Stimulated activated CD8-positive, alpha-beta memory T cell treated with anti-CD3 and anti-CD28 coated beads, Interleukin-2, amount 100 ng/mL, for 48 hours (primary cell): ENCODE measurements around the gene AHNAK2.
"Not testable (repeated sequence)": the region's sequence is repeated elsewhere in the genome, so short reads cannot be mapped to it uniquely, and the experiment has no call there.

Experiments used
- DNase-seq, 2 donors: peaks; one replicate each; pipeline ENCODE4 v3.0.0-alpha.2; 2020; ENCODE audit warnings: low read depth in 2 of 2

AHNAK2 gene

DNA sequence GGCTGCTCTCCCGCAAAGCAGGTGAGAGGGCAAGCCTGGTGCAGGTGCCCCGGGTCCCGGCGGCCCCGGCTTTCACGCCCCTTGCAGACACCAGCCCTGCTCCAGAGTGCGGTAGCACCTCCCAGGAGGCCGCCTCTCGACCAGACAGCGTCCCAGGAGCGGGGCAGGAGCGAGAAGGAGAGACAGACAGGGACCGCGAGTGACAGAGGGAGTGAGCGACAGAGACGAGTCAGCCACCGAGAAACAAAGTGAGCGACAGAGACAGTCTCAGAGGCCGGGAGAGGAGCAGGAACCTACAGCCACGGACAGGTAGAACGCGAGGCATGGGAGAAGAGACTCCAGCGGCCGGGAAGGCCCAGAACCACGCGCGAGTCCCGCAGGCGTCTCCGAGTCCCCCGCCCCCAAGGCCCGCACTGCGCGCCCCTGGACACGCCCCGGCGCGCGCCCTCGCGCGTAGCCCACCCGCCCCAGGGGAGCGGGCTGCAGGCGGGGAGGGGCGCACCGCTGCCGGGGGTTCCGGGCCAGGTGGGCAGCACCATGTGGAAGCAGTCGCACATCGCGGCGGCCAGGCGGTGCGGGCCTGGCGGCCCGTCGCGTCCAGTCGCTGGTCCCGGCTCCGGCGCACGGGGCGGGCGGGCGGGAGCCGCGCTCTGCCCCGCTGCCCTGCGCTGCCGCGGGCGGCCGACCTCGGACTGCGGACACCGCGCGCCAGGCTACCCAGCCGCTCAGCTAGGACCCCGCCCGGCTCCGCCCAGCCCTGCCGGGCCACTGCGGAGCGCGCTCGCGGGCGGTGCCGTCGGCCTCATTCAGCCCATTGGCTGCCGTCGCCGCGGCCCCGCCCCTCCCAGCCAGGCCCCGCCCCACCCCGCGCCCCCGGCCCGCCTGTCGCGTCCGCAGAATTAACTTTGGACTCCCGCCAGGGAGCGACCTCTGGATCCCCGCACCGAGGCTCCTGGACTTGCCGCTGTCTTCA lies at the start of gene AHNAK2:
AHNAK2 (minus strand) TSS at position 694 of the 973 bp plus-strand sequence; CDS start at position 557, 137 bp downstream.
- DNase-seq: peak; percentile 33 to 47

DNA sequence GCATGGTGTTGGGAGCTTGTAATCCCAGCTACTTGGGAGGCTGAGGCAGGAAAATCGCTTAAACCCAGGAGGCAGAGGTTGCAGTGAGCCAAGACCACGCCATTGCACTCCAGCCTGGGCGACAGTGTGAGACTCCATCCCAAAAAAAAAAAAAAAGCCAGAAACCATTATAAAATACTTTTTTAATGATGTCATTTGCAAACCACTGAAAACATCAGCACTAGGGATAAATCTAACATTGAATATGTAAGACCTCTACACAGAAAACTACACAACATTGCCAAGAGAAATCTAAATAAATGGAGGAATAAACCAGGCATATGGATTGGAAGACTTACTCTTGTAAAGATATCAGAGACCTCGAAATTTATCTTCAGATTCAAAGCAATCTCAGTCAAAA lies 49.5 kb upstream of the AHNAK2 start:
- not testable (repeated sequence) for DNase-seq

DNA sequence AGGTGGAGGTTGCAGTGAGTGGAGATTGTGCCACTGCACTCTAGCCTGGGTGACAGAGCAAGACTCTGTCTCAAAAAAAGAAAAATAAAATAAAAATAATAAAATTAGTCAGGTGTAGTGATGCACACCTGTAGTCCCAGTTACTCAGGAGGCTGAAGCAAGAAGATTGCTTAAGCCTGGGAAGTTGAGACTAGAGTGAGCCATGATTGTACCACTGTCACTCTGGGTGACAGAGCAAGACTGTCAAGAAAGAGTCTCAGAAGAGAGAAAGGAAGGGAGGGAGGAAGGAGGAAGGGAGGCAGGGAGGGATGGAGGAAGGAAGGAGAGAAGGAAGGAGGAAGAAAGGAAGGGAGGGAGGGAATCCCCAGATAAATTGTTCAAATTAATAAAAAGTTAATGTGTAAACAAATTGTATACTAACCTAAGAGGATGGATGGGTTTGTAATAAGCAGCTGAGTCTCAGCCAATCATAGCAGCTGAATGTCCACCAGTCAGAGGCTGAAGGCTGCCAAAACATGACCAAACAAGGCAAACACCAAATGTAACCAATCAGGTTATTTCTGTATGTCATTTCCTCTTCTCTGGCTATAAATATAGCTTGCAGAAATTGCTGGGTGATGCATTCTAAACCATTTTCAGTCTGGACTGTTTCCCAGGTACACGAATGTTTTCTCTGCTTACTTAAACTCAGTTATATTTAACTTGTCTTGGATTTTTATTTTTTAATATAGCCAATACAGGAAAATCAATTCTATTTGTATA lies 48.8 kb upstream of the AHNAK2 start:
- DNase-seq: no peak

DNA sequence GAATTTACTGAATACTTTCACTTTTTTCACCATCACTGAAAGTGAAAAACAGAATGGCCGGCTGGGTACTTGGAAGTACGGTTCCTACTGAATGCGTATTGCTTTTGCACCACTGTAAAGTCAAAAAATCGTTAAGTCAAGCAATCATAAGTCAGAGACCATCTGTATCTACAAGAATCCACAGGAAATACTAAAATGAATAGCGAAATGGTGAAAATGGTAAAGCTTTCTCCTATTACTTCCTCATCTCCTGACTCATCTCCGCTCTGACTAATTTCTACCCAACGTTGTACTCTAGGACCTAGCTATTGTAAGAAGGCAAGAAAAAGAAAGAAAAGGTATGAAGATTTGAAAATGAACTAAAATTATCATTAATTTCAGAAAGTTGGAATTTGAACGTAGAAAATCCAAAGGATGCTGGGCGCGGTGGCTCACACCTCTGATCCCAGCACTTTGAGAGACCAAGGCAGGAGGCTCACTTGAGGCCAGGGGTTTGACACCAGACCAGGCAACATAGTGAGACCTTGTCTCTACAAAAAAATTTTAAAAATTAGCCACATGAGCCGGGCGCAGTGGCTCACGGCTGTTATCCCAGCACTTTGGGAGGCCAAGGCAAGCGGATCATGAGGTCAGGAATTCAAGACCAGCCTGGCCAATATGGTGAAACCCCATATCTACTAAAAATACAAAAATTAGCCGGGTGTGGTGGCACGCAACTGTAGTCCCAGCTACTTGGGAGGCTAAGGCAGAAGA lies 48.0 kb upstream of the AHNAK2 start:
- DNase-seq: no peak

DNA sequence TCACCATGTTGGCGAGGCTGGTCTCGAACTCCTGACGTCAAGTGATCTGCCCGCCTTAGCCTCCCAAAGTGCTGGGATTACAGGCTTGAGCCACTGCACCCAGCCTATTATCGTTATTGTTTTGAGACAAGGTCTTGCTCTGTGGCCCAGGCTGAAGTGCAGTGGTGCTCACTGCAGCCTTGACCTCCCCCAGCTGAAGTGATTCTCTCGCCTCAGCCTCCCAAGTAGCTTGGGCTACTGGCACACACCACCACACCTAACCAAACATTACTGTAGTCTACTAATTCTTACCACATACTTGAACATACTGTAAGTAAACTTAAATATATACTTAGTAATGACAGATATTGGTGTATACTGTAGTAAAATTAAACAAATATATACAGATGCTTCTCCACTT lies 47.3 kb upstream of the AHNAK2 start:
- DNase-seq: no peak

DNA sequence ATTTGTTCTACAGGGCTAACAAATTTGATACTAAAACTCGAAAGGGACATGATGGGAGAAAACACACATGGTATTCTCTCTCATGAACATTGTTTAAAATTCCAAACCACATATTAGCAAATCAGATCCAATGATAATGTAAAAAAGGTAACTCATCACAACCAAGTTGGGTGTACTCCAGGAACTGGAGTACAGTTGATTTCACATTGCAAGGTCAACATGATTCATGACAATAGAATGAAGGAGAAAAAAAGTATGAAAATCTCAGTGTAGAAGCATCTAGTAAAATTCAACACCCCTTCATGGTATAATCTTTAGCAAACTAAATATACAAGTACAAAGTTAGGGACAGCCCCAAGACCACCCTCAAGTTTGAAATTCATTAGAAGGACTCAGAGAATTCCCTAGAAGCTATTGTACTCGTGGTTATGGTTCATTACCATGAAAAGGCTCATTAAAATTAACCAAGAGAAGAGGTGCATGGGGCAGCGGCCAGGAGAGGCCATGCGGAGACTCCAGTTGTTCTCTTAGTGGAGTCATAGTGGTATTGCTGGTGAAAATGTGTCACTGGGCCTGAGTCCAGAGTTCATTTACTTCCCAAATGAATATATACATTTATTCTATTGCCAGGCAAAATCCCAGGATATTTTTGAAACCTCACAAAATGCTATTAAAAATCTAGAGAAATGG lies 45.8 kb upstream of the AHNAK2 start:
- DNase-seq: no peak

DNA sequence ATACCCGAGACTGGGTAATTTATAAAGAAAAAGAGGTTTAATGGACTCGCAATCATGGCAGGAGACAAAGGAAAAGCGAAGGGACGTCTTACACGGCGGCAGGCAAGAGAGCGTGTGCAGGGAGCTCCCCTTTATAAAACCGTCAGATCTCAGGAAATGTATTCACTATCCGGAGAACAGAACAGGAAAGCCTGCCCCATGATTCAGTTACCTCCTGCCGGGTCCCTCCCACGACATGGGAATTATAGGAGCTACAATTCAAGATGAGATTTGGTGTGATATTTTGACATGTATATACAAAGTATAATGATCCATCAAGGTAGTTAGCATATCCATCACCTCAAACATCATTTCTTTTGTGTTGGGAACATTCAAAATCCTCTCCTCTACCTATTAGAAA lies 45.0 kb upstream of the AHNAK2 start:
- DNase-seq: no peak

DNA sequence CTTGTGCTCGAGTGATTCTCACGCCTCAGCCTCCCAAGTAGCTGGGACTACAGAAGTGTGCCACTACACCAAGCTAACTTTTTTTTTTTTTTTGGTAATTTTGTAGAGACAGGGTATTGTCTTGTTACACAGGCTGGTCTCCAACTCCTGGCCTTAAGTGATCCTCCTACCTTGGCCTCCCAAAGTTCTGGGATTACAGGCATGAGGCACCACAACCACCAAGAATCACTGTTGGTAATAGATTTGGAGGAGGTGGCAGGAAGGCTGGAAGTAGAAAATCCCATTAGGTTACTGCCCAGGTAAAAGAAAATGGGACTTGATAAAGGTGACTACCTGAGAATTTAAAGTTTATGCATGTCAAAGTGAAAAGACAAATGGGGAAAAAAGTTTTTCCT lies 44.1 kb upstream of the AHNAK2 start:
- no peak for DNase-seq

DNA sequence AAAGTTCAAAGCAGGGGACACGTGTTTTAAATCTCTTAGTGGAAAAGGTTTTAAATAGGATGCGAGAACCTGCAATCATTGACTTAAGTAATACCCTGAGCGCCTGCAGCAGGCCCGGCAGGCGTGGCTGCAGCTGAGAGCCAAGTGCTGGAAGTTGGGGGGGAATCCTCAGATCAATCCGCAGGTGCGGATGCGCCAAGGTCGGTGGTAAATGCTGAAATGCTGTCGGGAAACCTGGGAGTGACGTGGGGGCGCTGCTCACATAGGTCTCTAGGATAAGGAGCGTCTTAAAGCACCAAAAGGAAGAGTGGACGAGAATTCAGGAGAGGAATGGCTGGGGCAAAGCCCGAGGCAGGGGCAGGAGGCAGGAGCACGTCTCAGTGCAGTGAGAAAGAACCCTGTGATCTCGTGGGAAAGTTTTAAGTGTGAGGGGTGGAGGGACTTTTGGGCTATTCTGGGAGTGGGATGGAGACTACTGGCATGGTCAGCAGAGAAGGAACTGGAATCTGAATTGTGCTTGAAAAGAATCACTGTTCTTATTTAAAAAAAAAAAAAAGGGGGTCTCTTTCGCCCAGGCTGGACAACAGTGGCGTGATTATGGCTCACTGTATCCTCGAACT lies 43.6 kb upstream of the AHNAK2 start:
- DNase-seq: peak in 1 of 2 donors; percentile 17

DNA sequence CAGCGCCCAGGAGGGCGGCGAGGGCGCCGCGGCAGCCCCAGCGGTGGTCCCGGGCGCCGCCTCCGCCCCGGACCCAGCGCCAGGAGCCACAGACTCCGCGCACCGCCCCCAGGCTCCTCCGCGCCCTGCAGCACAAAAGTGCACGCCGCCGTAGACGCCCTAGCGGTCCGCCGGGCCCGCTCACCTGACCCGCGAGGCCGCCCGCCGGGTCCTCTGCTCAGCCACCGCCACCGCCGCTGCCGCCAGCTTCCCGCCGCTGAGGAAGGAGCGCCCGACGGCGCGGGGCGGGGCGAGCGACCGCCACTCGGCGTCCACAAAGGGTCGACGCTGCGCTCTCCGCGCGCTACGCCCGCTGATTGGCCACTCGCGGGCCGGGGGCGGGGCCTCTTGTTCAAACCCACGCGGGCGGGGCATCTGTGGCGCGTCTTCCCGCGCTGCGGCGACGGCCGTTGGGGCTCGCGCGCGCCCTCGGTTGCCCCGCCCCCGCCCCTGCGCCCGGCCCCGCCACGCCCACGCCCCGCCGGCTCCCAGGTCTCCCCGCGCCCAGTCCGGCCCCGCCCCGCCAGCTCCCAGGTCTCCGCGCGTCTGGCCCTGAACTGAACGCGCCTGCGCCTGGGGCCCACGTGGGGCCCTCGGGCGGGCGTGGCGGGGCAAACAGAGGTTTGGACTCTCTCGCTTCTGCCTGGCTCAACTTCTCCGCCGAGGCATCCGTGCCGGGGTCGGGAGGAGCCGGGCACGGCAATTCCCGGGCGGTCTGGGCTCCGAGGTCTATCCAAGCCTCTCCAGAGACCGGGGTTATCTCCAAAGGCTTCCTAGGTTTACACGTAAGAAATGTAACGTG lies 42.9 kb upstream of the AHNAK2 start, which contains the start of gene CDCA4:
CDCA4 (minus strand) TSS at position 269 of the 841 bp plus-strand sequence. CDS start 9,154 bp downstream, outside the sequence.
- peak; percentile 96 to 99 for DNase-seq

DNA sequence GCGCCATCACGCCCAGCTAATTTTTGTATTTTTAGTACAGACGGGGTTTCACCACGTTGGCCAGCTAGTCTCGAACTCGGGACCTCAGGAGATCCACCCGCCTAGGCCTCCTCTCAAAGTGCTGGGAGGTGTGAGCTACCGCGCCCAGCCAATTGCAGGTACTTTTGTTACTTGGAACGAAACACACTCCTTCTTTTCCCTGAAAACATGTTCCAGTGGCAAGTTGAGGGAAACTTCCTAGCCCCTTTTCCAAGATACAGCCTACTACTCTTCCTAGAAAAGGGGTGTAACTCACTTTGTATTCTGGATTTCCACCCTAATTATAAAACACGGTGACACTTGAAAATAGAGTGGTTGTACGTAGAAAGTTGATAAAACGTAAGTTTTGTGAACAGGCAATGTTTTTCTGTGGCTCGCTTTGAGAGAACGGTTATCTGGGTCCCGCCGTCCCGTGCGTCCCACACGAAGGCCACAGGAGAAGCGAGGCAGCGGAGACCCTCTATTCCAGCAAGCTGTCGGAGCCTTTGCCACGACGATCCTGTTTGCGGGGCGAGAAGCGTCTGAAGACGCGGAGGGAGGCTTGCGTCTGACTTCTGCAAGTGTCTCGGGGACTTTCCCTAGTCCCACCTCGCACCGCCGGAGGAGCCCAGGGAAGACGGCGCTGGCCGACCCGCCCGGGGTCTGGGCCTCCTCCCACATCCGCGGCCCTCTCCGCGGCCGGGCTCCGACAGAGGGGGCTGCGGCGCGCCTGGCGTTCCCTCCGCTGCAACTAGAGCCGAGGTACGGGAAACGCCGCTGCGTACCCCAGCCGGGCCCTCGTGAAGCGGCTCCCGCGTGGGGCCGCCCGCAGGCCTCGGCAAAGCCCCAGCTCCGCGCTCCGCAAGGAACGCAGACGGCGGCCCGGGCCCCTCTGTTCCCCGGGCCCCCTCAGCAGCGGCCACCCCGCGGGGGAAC lies 42.0 kb upstream of the AHNAK2 start:
- peak; percentile 43 to 46 for DNase-seq

DNA sequence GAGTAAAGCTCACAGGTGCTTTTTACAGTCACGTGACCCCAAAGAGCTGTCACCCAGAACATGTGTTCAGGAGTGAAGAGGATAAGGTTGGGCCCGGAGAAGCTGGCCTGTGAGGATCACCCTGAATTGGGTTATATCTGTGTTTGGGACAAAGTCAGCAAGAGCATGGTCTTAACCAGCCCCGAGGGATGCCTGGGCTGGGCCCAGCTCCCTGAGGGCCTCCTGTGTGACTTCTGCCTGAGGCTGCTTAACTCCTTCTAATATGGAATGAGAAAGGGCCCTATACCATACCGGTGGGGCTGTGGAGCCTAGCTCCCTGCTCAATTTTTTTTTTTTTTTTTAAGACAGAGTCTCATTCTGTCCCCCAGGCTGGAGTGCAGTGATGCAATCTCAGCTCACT lies 40.2 kb upstream of the AHNAK2 start:
- no peak for DNase-seq

DNA sequence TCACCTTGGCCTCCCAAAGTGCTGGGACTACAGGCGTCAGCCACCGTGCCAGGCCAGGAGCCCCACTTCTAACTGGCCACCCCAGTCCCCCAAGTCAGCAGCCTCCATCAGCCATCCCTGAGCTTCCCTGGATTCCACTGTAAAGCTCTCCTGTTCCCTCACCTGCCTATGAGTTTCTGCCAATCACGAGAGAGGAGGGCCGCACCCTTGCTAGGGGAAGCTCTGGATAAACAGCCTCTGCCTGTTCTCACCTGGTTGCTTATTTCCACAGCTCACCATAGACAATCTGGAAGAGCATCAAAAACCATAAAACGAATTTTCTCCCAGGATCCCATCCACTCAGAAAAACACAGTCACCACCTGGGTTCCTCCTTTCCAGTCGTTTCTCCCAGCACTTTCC lies 37.7 kb upstream of the AHNAK2 start:
- DNase-seq: no peak

DNA sequence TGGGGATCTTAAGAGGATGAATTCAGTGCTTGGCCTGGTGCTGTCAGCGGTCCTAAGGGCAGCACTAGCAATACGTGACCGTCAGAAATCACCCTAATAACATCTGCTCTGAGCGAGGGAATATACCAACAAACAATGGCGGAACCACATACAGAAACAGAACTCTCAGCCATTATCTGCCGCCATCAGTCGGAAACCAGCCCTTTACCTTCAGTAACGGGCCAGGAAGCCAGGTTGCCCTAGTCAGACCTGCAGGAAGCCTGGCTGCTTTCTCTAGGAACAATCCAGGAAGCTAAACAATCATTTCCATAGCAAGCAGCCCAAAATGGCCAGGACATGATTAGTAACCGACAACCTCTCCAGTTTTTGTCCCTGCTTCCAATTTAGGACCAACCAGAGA lies 37.1 kb upstream of the AHNAK2 start:
- no peak for DNase-seq

DNA sequence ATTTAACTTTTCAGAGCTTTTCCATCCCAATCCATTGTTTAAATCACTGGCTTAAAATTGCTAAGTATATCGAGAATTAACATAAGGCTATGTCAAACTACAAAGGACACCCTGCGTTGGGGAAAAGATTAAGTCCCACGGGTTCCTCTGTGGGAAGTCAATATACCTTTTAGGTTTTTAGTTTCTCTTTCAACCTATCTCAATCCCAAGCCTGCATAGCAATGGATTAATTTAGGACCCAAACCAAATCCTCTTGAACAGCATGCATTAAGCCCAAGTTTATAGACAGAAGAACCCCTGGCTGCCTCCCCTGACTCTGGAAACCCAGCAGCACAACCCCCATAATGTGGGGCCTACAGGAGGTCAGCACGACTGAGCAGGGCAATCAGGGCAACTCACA lies 36.5 kb upstream of the AHNAK2 start:
- DNase-seq: no peak

DNA sequence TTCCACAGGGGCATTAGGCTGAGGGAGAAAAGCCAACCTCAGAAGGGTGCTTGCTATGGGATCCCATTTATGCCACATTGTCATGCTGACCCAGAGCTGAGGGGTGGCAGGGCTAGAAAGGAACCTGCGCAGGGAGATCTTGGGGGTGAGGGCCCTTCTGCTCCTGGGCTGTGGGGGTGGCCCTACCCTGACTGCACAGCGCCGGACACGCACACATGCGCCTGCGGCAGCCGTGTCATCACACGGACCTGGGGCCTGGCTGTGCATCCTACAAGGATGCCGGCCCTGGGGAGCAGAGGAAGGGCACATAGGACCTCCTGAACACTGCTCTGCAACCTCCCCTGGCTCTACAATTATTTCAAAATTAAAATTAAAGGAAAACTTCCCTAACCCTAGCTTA lies 35.9 kb upstream of the AHNAK2 start:
- no peak for DNase-seq

DNA sequence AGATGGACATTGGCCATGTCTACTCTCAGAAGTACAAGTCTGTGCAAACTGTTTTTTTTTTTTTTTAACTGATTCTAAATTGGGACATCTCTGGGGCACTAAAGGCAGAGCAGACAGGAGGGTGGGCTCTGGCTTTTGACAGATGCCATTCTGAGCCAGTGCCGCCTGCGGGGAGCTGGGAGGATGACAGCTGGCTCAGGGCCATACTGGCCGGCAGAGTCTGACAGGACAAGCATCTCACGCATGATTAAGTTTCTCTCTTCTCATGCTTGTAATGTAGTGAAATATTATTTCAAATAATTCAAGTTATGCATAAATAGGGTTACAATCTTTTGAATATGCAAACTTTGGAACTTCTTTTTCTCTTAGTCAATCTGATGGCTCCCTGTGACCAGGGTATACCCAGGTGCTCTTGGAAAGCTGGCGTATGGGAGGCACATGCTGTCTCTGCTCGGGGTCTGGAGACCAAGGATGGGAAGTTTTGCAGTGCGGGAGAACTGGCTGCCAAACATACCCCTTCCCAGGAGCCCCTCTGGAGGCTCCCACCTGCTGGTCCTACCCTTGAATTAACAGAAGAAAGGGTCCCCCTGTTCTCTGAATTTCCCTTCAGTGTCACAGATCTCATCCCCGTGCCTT lies 35.1 kb upstream of the AHNAK2 start:
- no peak for DNase-seq
